GM18907 (cell line): Measurements from ENCODE around the gene FAM168A.
"Not testable (repeated sequence)": the region's sequence is repeated elsewhere in the genome, so short reads cannot be mapped to it uniquely, and the experiment has no call there.

Source experiments
- ATAC-seq: cut with Tn5 transposase; IDR thresholded peaks from one replicate; pipeline ENCODE4 v1.9.1; 2021; ENCODE audit warnings: mild to moderate bottlenecking, moderate library complexity; ENCODE audit not compliant: unreplicated experiment

The FAM168A gene

GRCh38 chr11:73597336-73597955 is 466 bp downstream of the FAM168A start:
- peak; percentile 28 for ATAC-seq

- ATAC-seq: no peak
Observed at GRCh38 chr11:73596547-73596946, 1.4 kb downstream of the FAM168A start.

- no peak for ATAC-seq
Observed at GRCh38 chr11:73592640-73593039, 5.3 kb downstream of the FAM168A start.

- no peak for ATAC-seq
Observed at GRCh38 chr11:73591743-73592142, 6.2 kb downstream of the FAM168A start.

- ATAC-seq: no peak
Observed at GRCh38 chr11:73590991-73591390, 6.9 kb downstream of the FAM168A start.

- no peak for ATAC-seq
Observed at GRCh38 chr11:73586791-73587190, 11.1 kb downstream of the FAM168A start.

- ATAC-seq: no peak
Observed at GRCh38 chr11:73585834-73586575, 11.9 kb downstream of the FAM168A start.

- no peak for ATAC-seq
Observed at GRCh38 chr11:73584831-73585230, 13.1 kb downstream of the FAM168A start.

GRCh38 chr11:73582653-73583052 is 15.3 kb downstream of the FAM168A start:
- no peak for ATAC-seq

- not testable (repeated sequence) for ATAC-seq
Observed at GRCh38 chr11:73580749-73581148, 17.2 kb downstream of the FAM168A start.

- ATAC-seq: no peak
Observed at GRCh38 chr11:73579641-73580434, 18.1 kb downstream of the FAM168A start.

GRCh38 chr11:73578592-73579185 is 19.2 kb downstream of the FAM168A start:
- ATAC-seq: no peak

- no peak for ATAC-seq
Observed at GRCh38 chr11:73577496-73577917, 20.4 kb downstream of the FAM168A start.

GRCh38 chr11:73576185-73576614 is 21.7 kb downstream of the FAM168A start:
- ATAC-seq: no peak

- not testable (repeated sequence) for ATAC-seq
Observed at GRCh38 chr11:73571982-73572381, 25.9 kb downstream of the FAM168A start.

- no peak for ATAC-seq
Observed at GRCh38 chr11:73570415-73571114, 27.3 kb downstream of the FAM168A start.

GRCh38 chr11:73566977-73567755 is 30.7 kb downstream of the FAM168A start:
- no peak for ATAC-seq

- no peak for ATAC-seq
Observed at GRCh38 chr11:73566422-73566821, 31.5 kb downstream of the FAM168A start.

GRCh38 chr11:73565804-73566203 is 32.1 kb downstream of the FAM168A start:
- ATAC-seq: no peak

GRCh38 chr11:73564903-73565302 is 33.0 kb downstream of the FAM168A start:
- ATAC-seq: no peak
